Measurements from ENCODE around the gene BCL2L15.

DNA sequence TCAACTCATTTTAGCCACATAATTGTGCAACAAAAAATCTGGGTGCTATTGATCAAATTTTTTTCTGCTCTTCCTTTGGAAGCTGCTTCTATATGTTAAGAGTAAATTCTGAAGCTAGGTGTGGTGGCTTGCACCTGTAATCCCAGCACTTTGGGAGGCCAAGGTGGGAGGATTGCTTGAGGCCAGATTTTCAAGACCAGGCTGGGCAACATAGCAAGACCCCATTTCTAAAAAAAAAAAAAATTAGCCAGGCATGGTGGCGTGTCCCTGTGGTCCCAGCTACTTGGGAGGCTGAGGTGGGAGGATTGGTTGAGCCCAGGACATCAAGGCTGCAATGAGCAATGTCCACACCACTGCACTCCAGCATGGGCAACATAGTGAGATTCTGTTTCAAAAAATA is 50.8 kb downstream of the BCL2L15 start:
- TF ChIP-seq, protein P1, sequence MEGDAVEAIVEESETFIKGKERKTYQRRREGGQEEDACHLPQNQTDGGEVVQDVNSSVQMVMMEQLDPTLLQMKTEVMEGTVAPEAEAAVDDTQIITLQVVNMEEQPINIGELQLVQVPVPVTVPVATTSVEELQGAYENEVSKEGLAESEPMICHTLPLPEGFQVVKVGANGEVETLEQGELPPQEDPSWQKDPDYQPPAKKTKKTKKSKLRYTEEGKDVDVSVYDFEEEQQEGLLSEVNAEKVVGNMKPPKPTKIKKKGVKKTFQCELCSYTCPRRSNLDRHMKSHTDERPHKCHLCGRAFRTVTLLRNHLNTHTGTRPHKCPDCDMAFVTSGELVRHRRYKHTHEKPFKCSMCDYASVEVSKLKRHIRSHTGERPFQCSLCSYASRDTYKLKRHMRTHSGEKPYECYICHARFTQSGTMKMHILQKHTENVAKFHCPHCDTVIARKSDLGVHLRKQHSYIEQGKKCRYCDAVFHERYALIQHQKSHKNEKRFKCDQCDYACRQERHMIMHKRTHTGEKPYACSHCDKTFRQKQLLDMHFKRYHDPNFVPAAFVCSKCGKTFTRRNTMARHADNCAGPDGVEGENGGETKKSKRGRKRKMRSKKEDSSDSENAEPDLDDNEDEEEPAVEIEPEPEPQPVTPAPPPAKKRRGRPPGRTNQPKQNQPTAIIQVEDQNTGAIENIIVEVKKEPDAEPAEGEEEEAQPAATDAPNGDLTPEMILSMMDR (IDR thresholded peaks at IDR 0.05) = no peak
- no peak for TF ChIP-seq POLR2A (IDR thresholded peaks at IDR 0.05)

Data from lower leg skin (tissue), 3 donors.